Posterior vena cava (tissue), 2 donors: ENCODE results near the gene LRBA. TPM values are rescaled to one million over a fixed set of nuclear protein-coding genes. Genes with fewer than 3 reads are reported as not detected.

Experiments used
- DNase-seq: peaks from one replicate; pipeline ENCODE4 v3.0.0-alpha.2; 2020; ENCODE audit warnings: low spot score
- intact Hi-C, 2 donors: fragments of 100-400 bp; cut with DNase I; formaldehyde crosslinking; loops; one replicate each; pipeline versions ENCODE4 v1.14.1 to v1.14.2; 2022 to 2023
- total RNA-seq, 2 donors: library from RNA; stranded (reverse); fragmentation: NEBNext Ultra II Directional; extraction: Animal tissue kit (Norgen Biotek cat#: 25700); gene quantifications; one replicate each; pipeline ENCODE4 v1.2.1, GENCODE V29; 2021
- donor health status: DM: yes; HTN: yes; CAD: no.
- donor health status: DM: yes; HTN: yes; CAD: no.

The LRBA gene
- total RNA-seq, 2 donors from 2014 or later: 21.0 to 23.0 TPM

DNA sequence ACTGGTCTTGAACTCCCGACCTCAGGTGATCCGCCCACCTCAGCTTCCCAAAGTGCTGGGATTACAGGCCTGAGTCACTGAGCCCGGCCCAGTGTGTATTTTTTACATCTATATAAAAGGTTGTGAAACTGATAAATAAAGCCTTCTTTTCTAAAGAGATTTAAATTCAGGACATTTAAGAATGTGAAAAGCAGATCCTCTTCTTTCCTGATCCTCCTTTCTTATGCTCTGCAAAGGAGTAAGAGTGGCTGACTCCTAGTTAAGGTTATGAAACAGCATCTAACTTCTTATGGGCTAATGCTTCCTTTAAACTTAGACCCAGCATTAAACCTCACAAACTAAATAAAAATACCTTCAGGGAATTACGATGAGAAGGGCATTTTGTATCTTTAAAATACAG lies 630.8 kb downstream of the LRBA start:
- intact Hi-C loops: no loop called here
- DNase-seq: no peak

DNA sequence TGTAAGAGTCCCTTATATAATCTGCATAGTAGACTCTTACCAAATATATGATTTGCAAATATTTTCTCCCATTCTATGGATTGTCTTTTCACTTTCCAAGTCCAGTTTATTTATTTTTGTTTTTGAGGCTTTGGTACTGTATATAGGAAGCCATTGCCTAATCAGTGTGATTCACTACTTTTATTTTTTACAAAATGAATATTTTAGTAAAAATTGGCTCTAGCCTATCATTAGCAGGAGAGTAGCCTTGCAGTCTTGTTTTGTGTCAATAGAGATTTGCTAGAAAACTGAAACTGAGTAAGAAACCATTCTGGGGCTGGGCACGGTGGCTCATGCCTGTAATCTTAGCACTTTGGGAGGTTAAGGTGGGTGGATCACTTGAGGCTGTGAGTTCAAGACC lies 633.1 kb downstream of the LRBA start:
- intact Hi-C loops: no loop called here
- no peak for DNase-seq

DNA sequence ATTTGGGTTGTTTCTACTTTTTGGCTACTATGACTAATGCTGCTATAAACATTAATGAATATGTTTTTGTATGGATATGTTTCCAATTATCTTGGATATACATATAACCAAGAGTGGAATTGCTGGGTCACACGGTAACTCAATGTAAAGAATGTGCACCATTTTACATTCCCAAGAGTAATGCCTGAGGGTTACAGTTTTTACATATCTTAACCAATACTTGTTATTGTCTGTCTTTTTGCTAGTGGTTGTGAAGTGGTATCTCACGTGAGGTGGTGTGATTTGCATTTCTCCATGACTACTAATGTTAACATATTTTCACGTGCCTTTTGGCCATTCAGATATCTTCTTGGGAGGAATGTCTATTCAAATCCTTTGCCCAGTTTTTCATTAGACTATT lies 633.5 kb downstream of the LRBA start:
- no peak for DNase-seq
- intact Hi-C loops: no loop called here

DNA sequence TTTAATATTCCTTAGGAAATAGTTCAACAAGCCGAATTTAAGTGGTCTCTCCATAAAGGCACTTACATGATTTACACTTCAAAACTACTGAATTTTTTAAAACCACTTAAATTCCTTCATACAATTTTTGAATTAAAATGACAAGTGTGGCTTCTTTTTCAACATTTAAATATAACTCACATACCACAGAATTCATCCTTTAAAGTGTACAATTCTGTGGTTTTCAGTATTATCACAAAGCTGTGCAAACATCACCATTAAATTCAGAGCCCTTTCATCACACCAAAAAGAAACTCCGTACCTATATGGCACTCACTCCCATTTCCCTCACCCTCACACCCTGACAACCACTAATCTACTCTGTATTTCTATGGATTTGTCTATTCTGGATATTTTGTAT lies 634.0 kb downstream of the LRBA start:
- DNase-seq: no peak

DNA sequence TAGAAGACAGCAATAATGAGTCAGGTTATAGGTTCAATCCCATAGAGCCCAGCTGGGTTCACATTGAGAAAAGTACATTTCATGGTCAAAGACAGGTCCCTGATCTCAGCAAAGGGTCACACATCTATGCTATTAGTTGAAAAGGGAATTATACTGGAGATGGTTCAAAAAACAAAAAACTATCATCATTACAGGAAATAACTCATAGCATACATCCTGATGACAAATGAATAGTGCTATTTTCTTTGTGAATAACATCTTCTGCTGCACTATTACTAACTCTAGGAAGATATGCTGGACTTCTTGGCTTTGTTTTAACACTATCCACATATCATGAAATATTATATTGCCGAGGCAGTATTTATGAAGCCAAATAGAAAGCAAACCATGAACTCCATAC lies 635.6 kb downstream of the LRBA start:
- DNase-seq: no peak
- intact Hi-C loops: no loop called here

More for the DNA sequence above, 634.0 kb downstream of the LRBA start:
- intact Hi-C loops: no loop called here

DNA sequence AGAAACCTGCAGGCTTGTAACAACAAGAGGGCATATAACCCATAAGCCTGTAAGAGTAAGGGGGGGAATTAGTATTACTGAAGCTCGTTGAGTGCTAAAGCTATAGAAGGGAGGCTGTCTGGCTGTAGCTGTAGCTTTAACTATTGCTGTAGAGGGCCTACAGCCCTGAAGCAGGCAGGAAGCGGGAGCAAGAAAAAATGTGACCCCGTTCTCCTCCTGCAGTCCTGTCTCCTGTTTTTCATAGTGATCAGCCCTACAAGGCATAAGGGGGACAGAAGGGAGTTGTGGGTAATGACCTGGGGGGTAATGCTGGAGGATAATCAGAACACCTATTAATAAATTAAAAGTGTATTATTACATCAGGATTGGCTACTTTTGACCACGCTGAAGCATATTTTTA lies 640.1 kb downstream of the LRBA start:
- DNase-seq: no peak
- intact Hi-C loops: no loop called here

DNA sequence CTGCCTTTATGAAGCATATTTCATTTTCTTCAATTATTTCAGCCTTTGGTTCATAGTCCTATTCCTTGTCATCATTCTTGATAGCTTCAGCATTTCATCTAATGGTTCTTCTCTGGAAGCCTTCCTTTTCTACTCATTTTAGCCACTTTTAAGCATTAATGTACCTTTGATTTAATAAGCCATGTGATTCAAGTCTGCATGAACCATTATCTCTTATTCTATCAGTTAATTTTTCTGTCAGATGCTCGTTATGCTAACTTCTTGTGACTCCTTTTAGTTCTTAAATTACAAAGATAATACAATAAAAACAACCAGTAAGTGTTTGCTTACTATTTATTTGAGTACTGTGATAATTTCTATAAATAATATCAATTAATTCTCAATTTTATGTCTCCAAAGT lies 643.2 kb downstream of the LRBA start:
- intact Hi-C loops: no loop called here
- no peak for DNase-seq

DNA sequence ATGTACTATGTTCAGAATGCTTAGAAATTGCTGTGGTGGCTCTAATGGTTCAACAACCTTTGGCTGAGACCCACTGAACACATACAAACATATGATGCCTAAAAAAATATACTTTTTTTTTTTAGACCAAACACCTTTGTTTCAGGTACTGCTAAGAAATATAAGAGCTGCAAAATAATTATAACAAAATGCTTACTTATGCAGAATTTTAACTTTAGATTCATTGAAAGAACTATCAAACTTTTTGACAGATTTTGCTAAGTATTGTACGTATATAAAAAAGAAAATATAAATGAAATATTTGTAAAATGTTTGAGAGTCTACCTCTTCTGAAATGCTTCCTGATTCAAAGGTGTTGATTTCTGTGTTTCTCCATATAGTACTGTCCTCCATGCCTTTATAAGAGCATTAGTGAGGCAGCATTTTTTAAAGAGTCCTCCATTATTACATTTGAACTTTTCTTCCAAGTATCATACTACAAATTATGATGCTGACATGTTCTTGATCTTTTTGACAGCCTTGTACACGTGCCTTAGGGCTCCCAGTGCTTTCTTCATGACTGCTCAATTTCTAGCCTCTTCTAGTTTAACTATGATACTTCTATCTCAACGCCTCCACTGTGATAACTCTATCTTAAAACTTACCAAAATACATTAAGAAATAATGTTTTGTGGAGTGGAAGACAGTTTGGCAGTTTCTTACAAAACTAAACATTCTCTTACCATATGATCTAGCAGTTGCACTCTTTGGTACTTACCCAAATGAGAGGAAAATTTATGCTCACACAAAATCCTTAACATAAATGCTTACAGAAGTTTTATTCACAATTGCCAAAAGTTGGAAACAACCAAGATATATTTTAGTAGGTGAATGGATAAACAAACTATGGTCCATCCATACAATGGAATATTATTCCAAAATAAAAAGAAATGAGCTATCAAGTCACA lies 645.4 kb downstream of the LRBA start:
- intact Hi-C loops: no loop called here
- DNase-seq: no peak

DNA sequence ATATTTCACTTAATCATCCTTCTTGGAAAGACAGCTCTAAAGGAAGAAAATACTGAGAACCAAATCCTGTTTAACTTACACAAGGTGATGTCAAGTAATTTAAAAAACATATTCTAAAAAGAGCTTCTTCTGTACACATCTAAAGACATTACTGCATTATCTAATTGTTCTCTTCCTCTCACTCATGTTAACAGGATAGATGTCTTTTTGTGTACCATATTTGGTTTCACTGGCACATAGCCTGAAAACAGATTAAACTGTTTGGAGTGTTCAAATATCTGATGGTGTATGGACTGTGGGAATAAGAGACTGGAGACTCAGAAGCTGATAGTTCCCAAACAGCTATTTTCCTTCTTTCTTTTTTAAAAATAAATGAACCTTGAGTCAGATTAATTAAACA lies 646.4 kb downstream of the LRBA start:
- DNase-seq: no peak
- intact Hi-C loops: no loop called here

DNA sequence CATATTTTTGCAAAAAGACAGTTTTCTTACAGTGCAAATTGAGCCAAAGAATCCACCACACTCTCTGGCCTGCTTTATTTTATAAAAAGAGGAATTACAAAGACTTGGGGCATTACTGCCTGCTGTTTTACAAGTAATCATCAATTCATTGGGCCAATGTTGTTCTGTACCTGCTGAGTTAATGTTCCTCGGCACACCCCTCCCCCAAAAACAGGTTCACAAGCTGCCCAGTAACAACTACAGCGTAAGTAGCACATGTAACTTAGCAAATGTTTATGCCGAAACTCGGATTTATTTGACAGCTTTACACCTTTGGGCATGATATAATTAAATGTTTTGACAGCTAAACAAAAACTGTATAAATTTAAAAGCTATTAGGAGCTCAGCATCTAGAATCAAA lies 647.8 kb downstream of the LRBA start:
- DNase-seq: no peak
- intact Hi-C loops: no loop called here

DNA sequence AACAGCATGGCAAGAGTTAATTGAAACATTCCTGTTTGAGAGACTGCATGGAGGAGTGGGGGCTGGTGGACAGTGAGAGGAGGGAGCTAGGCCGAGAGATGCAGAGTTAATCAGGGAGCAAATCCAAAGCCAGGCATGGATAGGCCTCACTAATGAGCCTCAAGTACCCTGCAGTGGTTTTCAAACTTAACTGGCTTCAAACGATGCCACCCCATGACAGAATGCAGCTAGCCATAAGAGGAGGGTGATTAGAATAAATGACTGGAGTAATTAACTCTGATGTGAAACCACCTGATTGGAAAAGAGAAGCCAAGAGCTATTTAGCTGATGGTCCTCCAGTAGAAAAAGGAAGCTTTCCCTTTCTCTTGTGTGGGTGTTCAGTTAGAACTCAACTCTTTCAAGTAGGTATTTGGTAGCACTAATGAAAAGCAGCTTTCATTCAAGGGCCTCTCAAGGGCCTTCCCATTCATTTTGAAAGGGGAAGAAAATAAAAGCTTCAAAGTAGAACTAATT lies 648.5 kb downstream of the LRBA start:
- no peak for DNase-seq
- intact Hi-C loops: no loop called here

DNA sequence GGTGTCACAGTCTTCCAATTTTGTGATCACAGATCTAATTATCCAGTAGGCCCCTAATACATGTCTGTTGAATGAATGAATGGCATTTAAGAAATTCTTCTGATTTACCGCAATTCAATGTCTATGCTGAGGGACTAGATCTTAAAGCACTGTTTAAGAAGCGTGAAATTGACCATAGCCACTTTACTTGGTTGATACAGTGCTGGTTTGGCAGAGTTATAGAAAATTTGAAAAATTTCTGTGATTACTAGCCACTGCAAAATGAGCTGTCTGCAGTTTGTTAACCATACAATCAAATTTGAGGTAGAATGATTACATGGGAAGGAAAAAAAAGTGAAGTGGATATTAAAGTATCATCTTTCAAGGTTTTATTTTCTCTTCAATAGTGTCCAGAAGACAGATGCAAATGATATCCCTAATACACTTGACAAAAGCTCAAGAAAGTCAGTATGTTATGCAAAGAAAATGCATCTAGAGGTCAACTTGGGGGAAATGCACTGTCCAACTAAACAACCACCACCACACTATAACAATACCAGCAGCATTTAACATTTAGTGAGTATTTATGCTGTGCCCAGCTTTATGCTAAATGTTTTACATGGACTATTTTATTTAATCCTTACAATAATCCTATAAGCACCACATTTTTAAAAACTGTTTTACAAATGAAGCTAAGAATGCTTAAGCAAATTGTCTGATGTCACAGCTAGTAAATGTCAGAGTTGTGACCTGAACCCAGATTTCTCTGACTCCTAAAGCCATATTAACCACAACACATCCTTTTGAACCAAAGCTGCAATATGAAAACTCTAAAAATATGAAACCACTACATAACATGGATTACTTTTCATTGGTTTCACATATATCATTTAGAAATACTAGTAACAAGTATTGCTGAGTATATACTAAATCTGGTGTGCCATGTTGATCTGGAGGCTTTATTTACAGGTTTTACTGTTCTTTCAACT lies 651.1 kb downstream of the LRBA start:
- DNase-seq: no peak
- intact Hi-C loops: no loop called here

DNA sequence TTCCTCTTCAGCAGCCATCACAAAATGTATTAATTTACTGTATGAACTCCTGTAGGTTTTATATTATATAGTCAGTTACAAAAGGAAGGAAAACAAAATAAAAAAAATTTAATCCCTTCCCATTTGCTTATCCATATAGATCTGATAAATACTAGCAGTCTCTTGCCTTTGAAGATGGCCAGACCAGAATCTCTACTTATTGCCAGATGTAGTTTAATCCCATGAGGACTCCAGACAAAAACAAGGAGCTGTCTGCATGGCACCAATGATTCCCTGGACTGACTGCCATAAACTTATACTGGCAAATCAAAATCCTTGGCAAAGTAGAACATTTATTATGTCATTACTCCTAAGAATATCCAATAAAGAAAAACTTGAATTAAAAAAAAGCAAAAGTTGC lies 656.4 kb downstream of the LRBA start:
- no peak for DNase-seq
- intact Hi-C loops: no loop called here

DNA sequence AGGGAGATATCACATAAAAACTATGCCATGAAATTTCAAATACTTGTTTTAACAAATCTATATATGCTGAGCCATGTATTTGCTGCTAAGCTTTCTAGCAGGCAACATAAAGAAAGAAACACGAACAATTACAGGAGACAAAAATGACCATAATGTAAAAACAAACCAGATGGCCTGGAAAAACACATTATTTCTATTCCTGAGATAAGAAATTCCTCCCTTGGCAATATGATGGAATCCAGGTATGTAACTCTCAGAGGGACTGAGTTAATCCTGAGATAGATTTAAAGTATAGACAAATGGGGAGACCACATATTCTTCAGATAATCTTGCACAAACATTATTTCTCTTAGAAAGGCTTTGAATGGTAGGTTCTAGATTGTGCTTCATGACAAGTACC lies 657.3 kb downstream of the LRBA start:
- intact Hi-C loops: no loop called here
- no peak for DNase-seq

DNA sequence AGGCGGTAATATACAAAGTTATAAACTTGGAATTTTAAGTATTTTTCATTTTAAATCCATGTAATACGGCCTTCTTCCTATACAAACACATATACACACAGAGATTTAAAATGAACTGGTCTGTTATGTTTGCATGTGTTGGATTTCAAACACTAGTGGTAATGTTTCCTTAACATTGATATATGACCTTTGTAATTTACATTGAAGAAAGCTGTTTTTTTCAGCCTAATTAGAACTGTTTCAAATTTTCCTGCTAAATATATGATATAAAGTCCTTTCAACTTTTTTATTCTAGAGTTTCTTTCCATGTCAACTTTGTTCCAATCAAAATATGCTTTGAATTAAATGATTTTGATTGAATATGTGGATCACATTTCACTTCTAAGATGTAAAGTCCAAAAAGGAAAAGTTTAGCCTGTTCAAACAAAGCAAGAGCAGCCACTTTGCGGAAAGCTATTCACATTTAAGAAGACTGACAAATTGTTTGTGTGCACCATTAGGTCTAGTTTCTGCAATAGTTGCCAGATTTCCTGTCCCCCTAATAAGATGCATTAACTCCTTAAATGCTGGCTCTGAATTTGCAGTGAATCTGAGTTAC lies 659.1 kb downstream of the LRBA start:
- no peak for DNase-seq
- intact Hi-C loops: no loop called here

DNA sequence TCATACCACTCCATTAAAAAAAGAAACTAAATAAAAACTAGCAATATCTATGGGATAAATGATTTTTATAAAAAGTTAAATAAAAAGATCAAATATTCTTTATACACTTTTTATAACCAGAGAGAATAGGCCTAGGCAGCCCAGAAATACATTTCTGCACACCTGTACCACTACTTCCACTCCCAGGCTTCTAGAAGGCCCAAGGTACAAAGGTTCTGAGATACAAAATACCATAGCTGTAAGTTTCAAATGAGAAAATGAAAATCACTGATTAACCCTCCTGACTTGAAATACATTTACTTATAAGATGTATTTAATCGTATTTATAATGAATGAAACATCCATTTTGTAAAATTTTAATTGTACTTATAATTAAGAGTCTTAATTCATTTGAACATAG lies 659.7 kb downstream of the LRBA start:
- intact Hi-C loops: no loop called here
- no peak for DNase-seq

DNA sequence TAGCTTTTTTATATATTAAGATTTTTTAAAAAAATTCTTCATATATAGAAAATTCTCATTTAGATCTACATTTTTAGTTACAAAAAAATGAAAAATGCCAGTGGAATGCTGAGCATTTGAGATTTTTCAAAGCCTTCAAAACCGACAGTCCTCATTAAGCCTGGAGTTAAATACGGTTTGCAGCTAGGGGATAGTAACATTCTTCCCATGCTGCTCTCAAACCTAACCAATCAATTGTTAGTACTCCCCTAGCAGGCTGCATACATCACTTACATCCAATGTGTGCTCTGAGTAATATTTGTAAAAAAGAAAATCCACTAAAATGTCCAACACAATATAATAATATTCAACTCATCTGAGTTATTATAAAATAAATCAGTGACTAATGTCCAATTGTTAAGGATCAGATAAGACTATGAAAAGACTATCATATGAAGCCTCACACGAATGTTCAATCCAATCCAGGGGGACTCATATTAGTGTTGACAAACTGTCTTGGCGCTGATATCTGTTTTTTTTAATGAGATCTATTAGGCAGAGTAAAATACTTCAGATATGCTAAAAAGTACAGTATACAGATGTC lies 660.8 kb downstream of the LRBA start:
- no peak for DNase-seq
- intact Hi-C loops: no loop called here

DNA sequence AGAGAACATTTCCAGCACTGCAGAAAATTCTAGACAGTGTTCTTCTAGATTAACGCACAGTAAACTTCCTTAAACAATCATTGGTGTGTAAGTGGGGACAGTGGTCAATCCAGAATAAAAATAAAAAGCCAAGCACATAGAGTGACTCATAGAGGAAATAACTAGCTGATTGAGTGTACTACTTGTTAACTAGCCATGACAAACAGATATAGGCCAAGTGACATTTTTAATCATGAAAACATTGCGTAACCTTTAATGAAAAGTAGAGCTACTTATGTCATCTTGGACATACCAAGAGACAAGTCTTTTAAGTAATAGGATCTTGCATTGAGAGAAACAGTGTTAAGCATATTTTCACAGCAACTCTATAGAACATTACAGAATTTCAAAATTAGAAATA lies 667.0 kb downstream of the LRBA start:
- intact Hi-C loops: no loop called here
- no peak for DNase-seq

DNA sequence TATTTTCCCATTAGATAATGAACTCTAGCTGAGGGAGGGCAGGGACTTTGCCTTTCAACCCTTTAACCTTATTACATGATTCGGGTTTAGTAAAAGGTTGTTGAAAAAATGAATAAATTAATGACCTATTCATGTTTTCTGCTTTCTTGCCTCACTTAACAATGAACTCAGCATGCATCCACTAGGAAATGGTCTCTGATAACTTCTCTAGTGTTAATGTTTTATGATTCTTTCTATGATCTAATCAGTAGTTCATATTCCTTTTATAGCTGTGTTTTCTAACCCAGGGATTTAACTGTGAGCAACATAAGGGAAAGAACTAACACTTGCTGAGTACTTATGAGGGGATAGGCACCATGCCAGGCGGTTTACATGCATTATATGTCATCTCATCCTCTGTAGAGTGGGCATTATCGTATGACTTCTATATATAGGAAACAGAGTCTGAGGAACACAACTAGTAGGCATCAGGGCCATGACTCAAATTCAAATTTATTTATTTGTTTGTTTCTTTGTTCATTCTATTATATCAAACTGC lies 669.8 kb downstream of the LRBA start:
- no peak for DNase-seq
- intact Hi-C loops: no loop called here
